ENCODE results near the gene MYCBP2. TPM values are rescaled to one million over a fixed set of nuclear protein-coding genes. Genes with fewer than 3 reads are reported as not detected.

The MYCBP2 gene
- total RNA-seq, 5 donors from 2014 or later (not counting 1 experiment from before 2014, with no cell fraction given), result 153 to 214 (median 176) TPM

DNA sequence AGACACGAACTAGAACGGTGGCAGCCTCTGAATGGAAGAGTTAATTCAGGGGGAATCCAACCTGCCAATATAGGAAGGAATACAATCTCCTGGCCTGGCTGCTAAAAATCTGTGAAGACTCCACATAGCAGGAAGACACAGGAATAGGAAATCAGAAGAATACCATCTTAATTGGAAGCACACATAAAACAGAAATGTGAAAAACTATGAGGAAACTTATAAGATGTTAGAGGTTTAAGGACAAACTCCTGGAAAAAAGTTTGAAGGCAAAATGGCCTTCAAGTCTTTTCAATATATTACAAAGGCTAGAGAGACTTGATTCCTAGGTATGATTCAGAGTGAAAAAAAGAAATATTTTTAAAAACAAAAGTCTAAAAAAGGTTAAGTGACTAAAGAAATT, 221.8 kb downstream of the MYCBP2 start:
- H3K4me3 Mint-ChIP-seq, result no peak overlapping the region
- CTCF ChIA-PET, result interaction anchor here in 1 of 2 donors (1.1 kb wide), 1 partner anchor 14 kb away, joined by 3 read pairs; no protein-coding TSS in a partner anchor
- H3K36me3 Mint-ChIP-seq, result peaks cover 33% of the 10 kb centered on the region
- H3K36me3 ChIP-seq (ENCODE audit: control insufficient read depth in 2 of 2, extremely low read depth in 1 of 2, insufficient read depth in 1 of 2, low read length in 1 of 2), result peaks cover 0 to 16% of the 10 kb centered on the region in 2 donors
- H3K27me3 ChIP-seq (replicated peaks in 1 of 2; ENCODE audit: control insufficient read depth in 2 of 2, extremely low read depth in 1 of 2, insufficient read depth in 2 of 2, low read length in 1 of 2), result no peaks in the 10 kb centered on the region
- no peak overlapping the region for H3K27ac ChIP-seq (ENCODE audit: low read length)
- no peak overlapping the region for H3K4me3 ChIP-seq (ENCODE audit: control insufficient read depth in 1 of 2, extremely low read depth in 1 of 2, low read length in 1 of 2)
- H3K9me3 Mint-ChIP-seq, result peaks cover 0 to under 1% (median 0%) of the 10 kb centered on the region in 3 donors
- POLR2A ChIA-PET, result no interaction called here
- H3K27me3 Mint-ChIP-seq, result no peaks in the 10 kb centered on the region
- H3K27ac Mint-ChIP-seq, result no peak overlapping the region
- H3K9me3 ChIP-seq, result no peaks in the 10 kb centered on the region
- no peaks in the 10 kb centered on the region for H3K4me1 ChIP-seq (ENCODE audit: control insufficient read depth in 1 of 2, extremely low read depth in 1 of 2, insufficient read depth in 2 of 2, low read length in 2 of 2)
- 100% methylated on average over 2 of the region's 2 CpGs for WGBS (ENCODE audit: insufficient coverage)
- no peak for DNase-seq
- peaks cover 0 to 4% (median 0%) of the 10 kb centered on the region in 3 donors for H3K4me1 Mint-ChIP-seq
- ATAC-seq (replicated peaks in 1 of 4), result no peak

- no CpG with 5 or more reads among the region's 3 CpGs for WGBS (ENCODE audit: insufficient coverage)
- DNase-seq, result no peak
Observed at GRCh38 chr13:77099415-77099814, 227.5 kb downstream of the MYCBP2 start.

DNA sequence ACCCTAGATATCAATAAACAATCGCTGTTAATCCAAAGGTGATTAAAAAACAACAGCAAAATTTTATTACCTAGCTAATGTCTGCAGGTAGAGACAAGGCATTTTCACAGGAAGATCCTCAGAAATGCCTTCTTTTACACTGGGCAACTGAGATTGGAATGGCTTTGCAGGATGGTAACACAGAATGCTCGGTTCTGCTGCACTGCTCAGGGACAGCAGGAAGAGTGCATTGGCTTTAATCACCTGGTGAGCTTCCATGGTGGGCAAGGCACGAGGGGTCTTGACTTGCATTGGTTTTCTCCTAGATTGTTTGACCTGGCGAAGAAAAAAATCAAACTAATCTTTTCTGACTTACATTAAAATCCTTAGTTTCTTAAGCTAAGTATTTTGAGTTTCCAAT, 231.6 kb downstream of the MYCBP2 start:
- POLR2A ChIA-PET, result interaction anchor here (0.8 to 1.1 kb wide), 2 partner anchors 12 to 69 kb away, joined by 3 read pairs; no protein-coding TSS in a partner anchor

More at GRCh38 chr13:77099415-77099814, 227.5 kb downstream of the MYCBP2 start:
- H3K9me3 ChIP-seq, result no peaks in the 10 kb centered on the region
- H3K4me1 Mint-ChIP-seq, result peaks cover 0 to 2% (median 2%) of the 10 kb centered on the region in 3 donors
- ATAC-seq (replicated peaks in 1 of 4), result no peak
- H3K36me3 Mint-ChIP-seq, result peaks cover 50% of the 10 kb centered on the region
- no peak overlapping the region for H3K4me3 ChIP-seq (ENCODE audit: control insufficient read depth in 1 of 2, extremely low read depth in 1 of 2, low read length in 1 of 2)
- no peaks in the 10 kb centered on the region for H3K27me3 Mint-ChIP-seq
- H3K27ac ChIP-seq (ENCODE audit: low read length), result no peak overlapping the region
- no peak overlapping the region for H3K4me3 Mint-ChIP-seq
- no peak overlapping the region for H3K27ac Mint-ChIP-seq
- CTCF ChIA-PET, result no interaction called here
- POLR2A ChIA-PET, result no interaction called here
- H3K36me3 ChIP-seq (ENCODE audit: control insufficient read depth in 2 of 2, extremely low read depth in 1 of 2, insufficient read depth in 1 of 2, low read length in 1 of 2), result peaks cover 8 to 50% of the 10 kb centered on the region in 2 donors
- no peaks in the 10 kb centered on the region for H3K27me3 ChIP-seq (replicated peaks in 1 of 2; ENCODE audit: control insufficient read depth in 2 of 2, extremely low read depth in 1 of 2, insufficient read depth in 2 of 2, low read length in 1 of 2)
- no peaks in the 10 kb centered on the region for H3K4me1 ChIP-seq (ENCODE audit: control insufficient read depth in 1 of 2, extremely low read depth in 1 of 2, insufficient read depth in 2 of 2, low read length in 2 of 2)
- no peaks in the 10 kb centered on the region for H3K9me3 Mint-ChIP-seq

GRCh38 chr13:77094773-77095172, 232.1 kb downstream of the MYCBP2 start:
- no peak overlapping the region for H3K4me3 ChIP-seq (ENCODE audit: control insufficient read depth in 1 of 2, extremely low read depth in 1 of 2, low read length in 1 of 2)
- H3K4me1 ChIP-seq (ENCODE audit: control insufficient read depth in 1 of 2, extremely low read depth in 1 of 2, insufficient read depth in 2 of 2, low read length in 2 of 2), result no peaks in the 10 kb centered on the region
- POLR2A ChIA-PET, result interaction anchor here in 1 of 2 donors (1.1 kb wide), 1 partner anchor 68 kb away, joined by 3 read pairs; no protein-coding TSS in a partner anchor
- CTCF ChIA-PET, result no interaction called here
- peaks cover 0 to 2% (median 0%) of the 10 kb centered on the region in 3 donors for H3K4me1 Mint-ChIP-seq
- peaks cover 77% of the 10 kb centered on the region for H3K36me3 Mint-ChIP-seq
- H3K27ac Mint-ChIP-seq, result no peak overlapping the region
- no peak overlapping the region for H3K27ac ChIP-seq (ENCODE audit: low read length)
- no peaks in the 10 kb centered on the region for H3K27me3 Mint-ChIP-seq
- no peaks in the 10 kb centered on the region for H3K27me3 ChIP-seq (replicated peaks in 1 of 2; ENCODE audit: control insufficient read depth in 2 of 2, extremely low read depth in 1 of 2, insufficient read depth in 2 of 2, low read length in 1 of 2)
- H3K9me3 ChIP-seq, result no peaks in the 10 kb centered on the region
- DNase-seq, result no peak
- ATAC-seq (replicated peaks in 1 of 4), result no peak
- peaks cover 11 to 64% of the 10 kb centered on the region in 2 donors for H3K36me3 ChIP-seq (ENCODE audit: control insufficient read depth in 2 of 2, extremely low read depth in 1 of 2, insufficient read depth in 1 of 2, low read length in 1 of 2)
- no peak overlapping the region for H3K4me3 Mint-ChIP-seq
- no peaks in the 10 kb centered on the region for H3K9me3 Mint-ChIP-seq
- WGBS (ENCODE audit: insufficient coverage), result no CpG with 5 or more reads among the region's 3 CpGs

More for the DNA sequence above, 231.6 kb downstream of the MYCBP2 start:
- 100% methylated on average over 1 of the region's 4 CpGs for WGBS (ENCODE audit: insufficient coverage)
- Mint-ChIP-seq H3K4me3 (no peak overlapping the region), H3K27ac (no peak overlapping the region), H3K36me3 (peaks cover 77% of the 10 kb centered on the region), H3K9me3 (no peaks in the 10 kb centered on the region), H3K27me3 (no peaks in the 10 kb centered on the region), H3K4me1 (peaks cover 0 to 2% (median 0%) of the 10 kb centered on the region in 3 donors)
- no peaks in the 10 kb centered on the region for H3K4me1 ChIP-seq (ENCODE audit: control insufficient read depth in 1 of 2, extremely low read depth in 1 of 2, insufficient read depth in 2 of 2, low read length in 2 of 2)
- peaks cover 11 to 63% of the 10 kb centered on the region in 2 donors for H3K36me3 ChIP-seq (ENCODE audit: control insufficient read depth in 2 of 2, extremely low read depth in 1 of 2, insufficient read depth in 1 of 2, low read length in 1 of 2)
- H3K27me3 ChIP-seq (replicated peaks in 1 of 2; ENCODE audit: control insufficient read depth in 2 of 2, extremely low read depth in 1 of 2, insufficient read depth in 2 of 2, low read length in 1 of 2), result no peaks in the 10 kb centered on the region
- CTCF ChIA-PET, result interaction anchor here in 1 of 2 donors (1.0 kb wide), 1 partner anchor 81 kb away, joined by 4 read pairs; no protein-coding TSS in a partner anchor
- H3K9me3 ChIP-seq, result no peaks in the 10 kb centered on the region
- no peak overlapping the region for H3K4me3 ChIP-seq (ENCODE audit: control insufficient read depth in 1 of 2, extremely low read depth in 1 of 2, low read length in 1 of 2)
- no peak overlapping the region for H3K27ac ChIP-seq (ENCODE audit: low read length)
- DNase-seq, result no peak
- ATAC-seq (replicated peaks in 1 of 4), result no peak

DNA sequence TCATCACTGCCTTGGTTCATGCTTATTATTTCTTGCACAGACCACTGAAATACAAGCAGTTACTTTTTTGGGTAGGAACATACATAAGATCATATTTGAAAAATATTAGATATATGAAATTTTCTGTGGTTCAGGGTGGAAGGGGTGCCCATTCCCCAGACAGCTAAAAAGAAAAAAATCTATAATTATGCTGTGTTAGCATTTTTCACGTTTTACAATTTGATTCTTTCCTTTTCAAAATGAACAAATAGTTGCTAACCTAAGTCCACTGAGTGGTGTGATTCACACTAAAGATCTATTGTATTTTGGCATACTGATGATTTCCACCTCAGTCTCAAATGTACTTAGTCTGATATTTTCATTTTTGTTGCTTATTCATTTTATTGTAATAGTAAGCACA, 233.2 kb downstream of the MYCBP2 start:
- no CpG with 5 or more reads among the region's 1 CpG for WGBS (ENCODE audit: insufficient coverage)
- Histone ChIP-seq H3K9me3 (no peaks in the 10 kb centered on the region), H3K36me3 (ENCODE audit: control insufficient read depth in 2 of 2, extremely low read depth in 1 of 2, insufficient read depth in 1 of 2, low read length in 1 of 2) (peaks cover 11 to 57% of the 10 kb centered on the region in 2 donors), H3K4me3 (ENCODE audit: control insufficient read depth in 1 of 2, extremely low read depth in 1 of 2, low read length in 1 of 2) (no peak overlapping the region), H3K27me3 (replicated peaks in 1 of 2; ENCODE audit: control insufficient read depth in 2 of 2, extremely low read depth in 1 of 2, insufficient read depth in 2 of 2, low read length in 1 of 2) (no peaks in the 10 kb centered on the region), H3K4me1 (ENCODE audit: control insufficient read depth in 1 of 2, extremely low read depth in 1 of 2, insufficient read depth in 2 of 2, low read length in 2 of 2) (no peaks in the 10 kb centered on the region), H3K27ac (ENCODE audit: low read length) (no peak overlapping the region)
- CTCF ChIA-PET, result no interaction called here
- peaks cover 80% of the 10 kb centered on the region for H3K36me3 Mint-ChIP-seq
- DNase-seq (no peak), ATAC-seq (replicated peaks in 1 of 4) (no peak)
- no peak overlapping the region for H3K27ac Mint-ChIP-seq
- POLR2A ChIA-PET, result no interaction called here
- H3K4me1 Mint-ChIP-seq, result peaks cover 0 to 2% (median 0%) of the 10 kb centered on the region in 3 donors
- H3K4me3 Mint-ChIP-seq, result no peak overlapping the region
- no peaks in the 10 kb centered on the region for H3K27me3 Mint-ChIP-seq
- no peaks in the 10 kb centered on the region for H3K9me3 Mint-ChIP-seq

DNA sequence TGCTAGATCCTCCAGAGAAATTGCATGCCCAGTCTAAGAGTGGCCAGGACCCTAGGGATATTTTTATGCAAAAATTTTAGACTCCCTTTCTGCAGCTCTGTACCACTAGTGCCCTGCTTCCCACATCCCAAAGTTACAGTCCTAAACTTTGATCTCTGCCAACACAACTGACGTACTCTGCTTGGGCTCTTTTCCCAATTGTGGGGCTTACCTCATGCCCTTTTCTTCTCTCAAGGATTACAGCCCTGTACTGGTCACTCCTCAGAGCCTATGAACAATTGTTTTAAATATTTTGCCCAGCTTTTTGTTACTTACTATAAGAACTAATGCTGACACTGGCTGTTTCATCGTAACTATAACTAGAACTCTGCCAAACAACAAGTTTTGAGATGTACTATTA, 242.1 kb downstream of the MYCBP2 start:
- Mint-ChIP-seq H3K9me3 (no peaks in the 10 kb centered on the region), H3K27ac (no peak overlapping the region), H3K36me3 (peaks cover 74% of the 10 kb centered on the region), H3K4me1 (peaks cover 3 to 6% (median 4%) of the 10 kb centered on the region in 3 donors), H3K4me3 (no peak overlapping the region), H3K27me3 (no peaks in the 10 kb centered on the region)
- ChIA-PET POLR2A (no interaction called here), CTCF (interaction anchor here in 1 of 2 donors (0.6 kb wide), 1 partner anchor 67 kb away, joined by 3 read pairs; no protein-coding TSS in a partner anchor)
- no peak for ATAC-seq (replicated peaks in 1 of 4)
- no peak overlapping the region for H3K27ac ChIP-seq (ENCODE audit: low read length)
- H3K9me3 ChIP-seq, result no peaks in the 10 kb centered on the region
- H3K4me1 ChIP-seq (ENCODE audit: control insufficient read depth in 1 of 2, extremely low read depth in 1 of 2, insufficient read depth in 2 of 2, low read length in 2 of 2), result no peaks in the 10 kb centered on the region
- H3K4me3 ChIP-seq (ENCODE audit: control insufficient read depth in 1 of 2, extremely low read depth in 1 of 2, low read length in 1 of 2), result no peak overlapping the region
- H3K27me3 ChIP-seq (replicated peaks in 1 of 2; ENCODE audit: control insufficient read depth in 2 of 2, extremely low read depth in 1 of 2, insufficient read depth in 2 of 2, low read length in 1 of 2), result no peaks in the 10 kb centered on the region
- 100% methylated on average over 2 of the region's 2 CpGs for WGBS (ENCODE audit: insufficient coverage)
- H3K36me3 ChIP-seq (ENCODE audit: control insufficient read depth in 2 of 2, extremely low read depth in 1 of 2, insufficient read depth in 1 of 2, low read length in 1 of 2), result peaks cover 0 to 58% of the 10 kb centered on the region in 2 donors
- no peak for DNase-seq
